Measurements from ENCODE around the gene ANKS1B.

DNA sequence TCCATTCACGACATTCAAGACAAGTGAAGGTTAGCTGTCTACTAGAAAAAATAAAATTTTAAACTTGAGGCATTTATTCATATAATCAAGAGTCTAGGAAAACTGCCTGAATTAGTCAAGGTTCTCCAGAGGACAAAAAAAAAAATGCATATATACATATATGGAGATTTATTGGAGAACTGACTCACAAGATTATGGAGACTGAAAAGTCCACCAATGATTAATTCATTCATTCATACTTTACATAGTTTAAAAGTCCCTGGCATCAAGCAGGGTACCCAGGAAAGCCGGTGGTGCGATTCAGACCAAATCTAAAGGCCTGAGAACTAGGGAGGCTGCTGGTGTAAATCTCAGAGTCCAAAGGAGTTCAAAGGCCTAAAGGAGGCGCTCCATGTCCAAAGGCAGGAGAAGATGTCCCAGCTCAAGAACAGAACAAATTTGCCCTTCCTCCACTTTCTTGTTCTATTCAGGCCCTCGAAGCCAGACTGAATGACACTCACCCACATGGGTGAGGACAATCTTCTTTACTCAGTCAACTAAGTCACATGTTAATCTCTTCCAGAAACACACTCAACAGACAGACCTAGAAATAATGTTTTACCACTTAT, 64.3 kb downstream of the ANKS1B start:
- 0 out of 2 replicates have a peak, but pooled peaks have one; percentile 9 for TF ChIP-seq CTCF (IDR thresholded peaks at IDR 0.05)
- TF ChIP-seq SIN3A (IDR thresholded peaks at IDR 0.05; ENCODE audit: borderline replicate concordance, insufficient read depth, low read depth, low read length): no peak
